Fibroblast of the conjunctiva (primary cell): Measurements from ENCODE around the gene LHFPL2.

Experiments
- DNase-seq: peaks from one replicate; pipeline ENCODE4 v3.0.0-alpha.2; 2010; ENCODE audit warnings: low read depth

The LHFPL2 gene

GRCh38 chr5:78618303-78618702 lies 30.3 kb downstream of the LHFPL2 start:
- no peak for DNase-seq

DNA sequence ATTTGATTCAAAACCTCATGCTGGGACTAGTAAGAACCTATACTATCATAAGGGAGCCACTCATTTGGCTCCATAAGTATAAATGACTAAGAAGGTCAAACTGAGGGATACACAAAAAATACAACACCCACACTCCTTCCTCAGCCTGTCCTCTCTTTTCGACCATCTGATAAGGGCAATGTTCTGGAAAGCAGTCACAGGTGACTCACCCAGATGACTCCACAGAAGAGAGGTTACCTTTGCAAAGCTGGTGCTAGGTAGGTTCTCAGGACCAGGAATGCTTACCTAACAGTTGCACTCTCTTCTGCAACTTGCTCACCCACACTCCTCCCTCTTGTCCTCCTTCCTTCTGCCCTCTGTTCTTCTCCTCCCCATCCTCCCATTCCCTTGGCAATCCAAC lies 32.9 kb downstream of the LHFPL2 start:
- DNase-seq = no peak

GRCh38 chr5:78614816-78615215 lies 33.8 kb downstream of the LHFPL2 start:
- DNase-seq = no peak

DNA sequence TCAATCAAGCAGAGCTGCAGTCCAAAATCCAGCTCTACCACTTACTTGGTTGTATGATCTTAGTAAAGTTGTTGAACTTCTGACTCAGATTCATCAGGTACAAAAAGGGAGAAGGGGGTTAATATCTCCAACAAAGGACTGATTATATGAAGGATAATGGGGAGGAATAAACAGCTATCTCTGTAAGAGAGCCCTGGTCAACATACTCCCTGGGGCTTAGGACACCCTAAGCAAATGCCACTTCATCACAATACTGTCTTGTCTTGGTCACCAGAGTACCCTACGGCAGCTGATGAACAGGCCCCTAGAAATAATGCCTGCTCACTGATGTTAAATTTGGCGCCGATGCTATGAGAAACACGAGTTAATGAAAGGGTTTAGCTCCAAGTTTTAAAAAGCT lies 34.8 kb downstream of the LHFPL2 start:
- no peak for DNase-seq

- no peak for DNase-seq
These were observed 35.4 kb downstream of the LHFPL2 start for GRCh38 chr5:78613151-78613533.

GRCh38 chr5:78612227-78613150 lies 36.1 kb downstream of the LHFPL2 start:
- DNase-seq = no peak

- DNase-seq = no peak
These were observed 37.4 kb downstream of the LHFPL2 start for GRCh38 chr5:78611126-78611605.

DNA sequence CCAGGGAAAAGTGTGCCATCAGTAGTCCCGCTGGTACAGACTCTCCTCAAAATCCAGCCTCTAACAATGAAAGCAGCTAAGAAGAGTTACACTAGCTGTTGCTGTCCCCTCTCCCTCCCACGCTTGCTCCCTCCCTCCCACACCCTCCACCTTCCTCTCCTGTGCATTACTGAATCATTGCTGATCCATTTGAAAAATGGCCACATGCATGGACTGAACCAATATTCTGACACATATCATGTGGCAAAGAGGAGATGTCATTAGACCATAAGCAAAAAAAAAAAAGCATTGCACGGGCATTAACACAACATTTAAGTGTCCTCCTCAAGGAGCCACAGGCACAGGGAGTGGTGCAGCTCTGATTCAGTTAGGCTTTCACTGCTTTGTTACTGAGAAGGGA lies 37.9 kb downstream of the LHFPL2 start:
- DNase-seq = no peak

DNA sequence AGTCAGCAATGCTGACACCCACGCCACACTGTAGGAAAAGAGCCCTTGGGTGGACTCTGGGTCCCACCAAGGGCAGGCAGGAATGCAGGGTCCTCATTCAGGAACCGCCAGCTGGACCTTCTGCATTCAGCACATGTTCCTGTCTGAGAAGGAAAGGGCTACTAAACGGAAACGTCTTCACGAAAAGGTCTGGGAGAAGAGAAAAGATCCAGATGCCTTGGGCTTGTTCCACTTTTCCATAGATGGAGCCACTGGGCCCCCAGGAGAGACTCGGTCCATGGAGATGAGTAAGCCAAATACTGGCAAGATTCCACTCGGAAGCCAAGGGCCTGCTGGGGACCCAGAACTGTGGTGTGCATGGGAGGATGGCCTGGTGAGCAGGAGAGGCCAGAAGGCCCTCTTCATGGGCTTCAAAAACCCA lies 38.4 kb downstream of the LHFPL2 start:
- DNase-seq = no peak

- DNase-seq = no peak
These were observed 40.7 kb downstream of the LHFPL2 start for GRCh38 chr5:78607864-78608263.

DNA sequence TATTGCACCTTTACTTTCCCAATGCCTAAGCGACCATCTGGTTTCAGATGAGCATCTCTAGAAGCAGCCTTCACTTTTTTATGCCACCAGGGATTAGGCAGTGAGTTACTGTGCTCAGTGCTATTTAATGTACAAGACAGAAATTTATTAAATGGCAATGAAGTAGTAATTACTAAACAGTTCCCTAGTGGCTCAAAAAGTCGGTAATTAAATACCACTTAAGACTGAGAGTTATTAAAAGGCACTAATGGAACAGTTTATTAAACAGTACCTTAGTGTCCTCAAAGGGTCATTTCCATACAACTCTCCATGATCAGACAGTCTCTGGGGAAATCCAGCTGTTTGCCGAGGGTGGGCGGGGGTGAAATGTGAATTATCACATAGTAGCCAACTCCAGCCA lies 42.3 kb downstream of the LHFPL2 start:
- DNase-seq = no peak

- no peak for DNase-seq
These were observed 43.0 kb downstream of the LHFPL2 start for GRCh38 chr5:78605611-78606010.

DNA sequence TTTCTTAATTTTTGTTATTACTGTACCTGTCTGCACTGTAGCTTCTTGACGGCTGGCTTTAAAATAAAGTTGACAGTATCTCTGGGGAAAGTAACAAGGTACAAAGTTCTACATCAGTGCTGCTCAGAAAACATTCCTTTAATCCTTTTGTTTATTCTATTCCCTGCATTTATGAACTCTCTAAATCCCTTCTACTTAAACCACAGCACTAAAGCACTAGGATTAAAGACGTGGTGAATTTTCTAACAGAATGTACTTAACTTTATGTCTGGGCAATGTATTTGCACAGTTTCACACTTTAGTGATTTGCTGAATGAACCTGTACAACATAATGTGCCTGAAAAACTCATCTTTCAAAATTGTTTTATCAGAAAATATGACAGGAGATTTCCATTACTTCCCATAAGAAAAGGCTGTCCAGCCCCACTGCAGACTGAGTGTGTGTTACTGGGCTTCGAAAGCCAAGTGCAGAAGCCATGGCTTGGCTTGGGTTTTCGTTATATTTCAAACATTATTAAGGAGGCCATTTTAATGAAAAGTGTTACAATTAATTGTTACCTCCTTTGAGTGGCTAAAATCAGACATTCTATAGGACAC lies 43.8 kb downstream of the LHFPL2 start:
- no peak for DNase-seq

GRCh38 chr5:78603636-78604175 lies 44.9 kb downstream of the LHFPL2 start:
- no peak for DNase-seq

DNA sequence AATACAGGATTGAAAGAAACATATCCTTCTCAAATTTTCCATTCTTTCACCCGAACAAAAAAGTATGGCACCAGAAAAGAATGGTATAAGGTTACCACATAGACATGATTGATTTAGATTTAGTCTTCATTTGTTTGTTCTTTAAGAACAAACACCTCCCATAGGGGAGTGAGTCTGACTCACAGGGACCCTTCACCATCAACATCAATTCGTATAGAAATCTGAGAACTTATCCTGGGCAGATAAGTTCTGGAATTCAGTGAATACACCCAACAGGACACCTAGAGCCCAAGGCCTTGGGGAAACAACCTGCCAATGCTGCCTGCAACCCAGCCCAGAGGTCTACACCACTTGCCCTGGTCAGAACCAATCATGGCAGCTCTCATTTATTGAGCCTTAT lies 46.2 kb downstream of the LHFPL2 start:
- no peak for DNase-seq

- DNase-seq = no peak
These were observed 46.8 kb downstream of the LHFPL2 start for GRCh38 chr5:78601559-78602314.

DNA sequence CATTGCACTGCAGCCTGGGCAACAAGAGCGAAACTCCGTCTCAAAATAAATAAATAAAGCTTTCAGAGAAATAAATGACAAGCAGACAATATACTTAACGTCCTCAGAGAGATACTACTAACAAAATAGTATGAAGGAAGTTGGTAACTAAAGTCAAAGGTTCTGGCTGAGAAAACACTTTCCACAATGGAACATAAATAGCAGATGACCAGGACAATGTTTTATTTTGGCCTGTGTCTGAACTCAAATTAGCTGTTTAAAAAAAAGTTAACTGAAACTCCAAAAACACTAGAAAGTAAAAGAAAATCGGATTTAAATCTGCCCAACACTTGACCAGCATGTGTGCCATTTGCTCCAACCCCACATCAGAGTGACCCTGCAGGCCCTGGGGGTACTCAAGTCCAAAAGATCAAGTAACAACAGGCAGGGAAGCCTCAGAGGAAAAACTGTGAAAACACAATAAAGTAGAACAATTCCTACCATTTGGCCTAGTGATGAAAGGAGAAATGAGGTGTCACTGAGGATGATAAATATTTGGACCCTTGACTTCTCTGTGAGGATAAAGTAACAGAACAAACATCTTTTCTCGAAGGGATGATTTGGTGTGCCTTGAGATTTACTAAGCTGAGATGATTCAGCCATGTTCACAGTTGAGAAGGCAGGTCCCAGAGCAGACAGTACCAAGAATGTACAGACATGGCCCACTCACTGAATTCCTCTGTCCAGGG lies 47.7 kb downstream of the LHFPL2 start:
- DNase-seq = no peak

DNA sequence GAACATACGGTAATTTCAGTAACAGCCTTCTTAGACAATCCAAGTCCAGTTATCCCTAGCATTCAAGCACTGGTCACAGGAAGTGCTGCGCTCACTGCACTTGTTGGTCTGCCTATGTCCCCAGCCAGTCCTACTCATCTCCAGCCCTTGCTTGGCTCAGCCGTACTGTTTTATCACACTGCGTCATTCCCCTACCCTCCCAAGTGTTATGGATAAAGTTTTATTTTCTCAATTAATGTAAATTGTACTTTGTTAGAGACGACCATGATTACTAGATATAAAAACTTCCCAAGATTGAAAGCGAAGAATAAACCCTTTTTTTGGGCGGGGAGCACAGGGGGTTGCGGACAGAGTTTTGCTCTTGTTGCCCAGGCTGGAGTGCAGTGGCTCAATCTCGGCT lies 49.6 kb downstream of the LHFPL2 start:
- DNase-seq = no peak

- no peak for DNase-seq
These were observed 50.6 kb downstream of the LHFPL2 start for GRCh38 chr5:78597974-78598371.

GRCh38 chr5:78597068-78597973 lies 51.3 kb downstream of the LHFPL2 start:
- no peak for DNase-seq

- no peak for DNase-seq
These were observed 53.1 kb downstream of the LHFPL2 start for GRCh38 chr5:78595458-78595921.
